HepG2 (cell line): ENCODE measurements around the gene CASKIN1. TPM values are rescaled to one million over a fixed set of nuclear protein-coding genes. Genes with fewer than 3 reads are reported as not detected.

ENCODE experiments used
- ATAC-seq: fragments of 200-7000 bp; cut with Tn5 transposase; 3 replicates; pipeline ENCODE4 v1.9.1; 2020; ENCODE audit warnings: mild to moderate bottlenecking, moderate library complexity
- BruUV-seq: library from RNA; stranded (reverse); fragments of 400-500 nt; replicated peaks from 2 replicates; lab custom pipeline; 2021; lab: Mats Ljungman, UMichigan
- CTCF ChIA-PET: fragments of 300-600 bp; formaldehyde crosslinking; extraction: SDS; loops from one replicate; lab custom pipeline; 2021; ENCODE audit warnings: low total read pairs, inconsistent platforms, low intra/inter-chr PET ratio; lab: Yijun Ruan, JAX
- POLR2A ChIA-PET: fragments of 350-600 bp; sonication (Branson Sonifier 250); formaldehyde crosslinking; loops from one replicate; lab custom pipeline; 2020; ENCODE audit warnings: antibody characterized with exemption, inconsistent platforms; lab: Yijun Ruan, JAX
- DNase-seq: peaks from one replicate; pipeline ENCODE4 v3.0.0-alpha.2; 2015; ENCODE audit warnings: low spot score
- FAIRE-seq: peaks from 3 replicates; lab custom pipeline; 2011; peaks lifted over from hg19 to GRCh38; lab: Jason Lieb, UNC
- H2AFZ ChIP-seq: one replicate; pipeline ENCODE4 v1.6.1; 2011; ENCODE audit warnings: low read length, inconsistent platforms
- H3K27ac ChIP-seq: fragments of 300-600 bp; 3 replicates; pipeline ENCODE4 v1.8.0; 2011; ENCODE audit warnings: mixed run types, mild to moderate bottlenecking, mixed read lengths, low read length, inconsistent platforms; ENCODE audit not compliant: insufficient read depth; ENCODE audit errors: extremely low read length
- H3K27me3 ChIP-seq, 2 experiments: fragments of 200-600 bp in 1 of 2; 2 replicates in 1 of 2; 3 replicates in 1 of 2; pipeline versions ENCODE4 v1.6.0 to v1.8.0; 2011; ENCODE audit warnings: low read length in 2 of 2, mild to moderate bottlenecking in 2 of 2, moderate library complexity in 2 of 2, inconsistent platforms in 1 of 2; ENCODE audit not compliant: insufficient read depth in 2 of 2, control insufficient read depth in 1 of 2
- H3K36me3 ChIP-seq, 2 experiments: fragments of 200-600 bp in 1 of 2; replicated peaks in 1 of 2; 2 replicates in 1 of 2; 3 replicates in 1 of 2; pipeline versions ENCODE4 v1.5.1 to v1.8.0; 2011; ENCODE audit warnings: low read length in 2 of 2, inconsistent platforms in 1 of 2; ENCODE audit not compliant: insufficient read depth in 2 of 2, control insufficient read depth in 1 of 2
- H3K4me1 ChIP-seq: 2 replicates; pipeline ENCODE4 v1.5.1; 2012; ENCODE audit warnings: low read length, inconsistent platforms; ENCODE audit not compliant: insufficient read depth
- H3K4me2 ChIP-seq: 2 replicates; pipeline ENCODE4 v1.6.0; 2011; ENCODE audit warnings: low read depth, low read length, inconsistent platforms
- H3K4me3 ChIP-seq, 3 experiments: fragments of 200-600 bp in 1 of 3; sonication (generic), shearing (Covaris generic) in 1 of 3; replicated peaks in 1 of 3; 2 replicates each; pipeline ENCODE4 v1.5.1; 2011 to 2016; ENCODE audit warnings: low read length in 3 of 3, inconsistent platforms in 2 of 3, low read depth in 2 of 3, mild to moderate bottlenecking in 2 of 3, control low read depth in 1 of 3, mixed read lengths in 1 of 3; ENCODE audit not compliant: insufficient read depth in 1 of 3
- H3K79me2 ChIP-seq: one replicate; pipeline ENCODE4 v1.6.1; 2011; ENCODE audit warnings: low read length, inconsistent platforms; ENCODE audit not compliant: insufficient read depth
- H3K9ac ChIP-seq: 2 replicates; pipeline ENCODE4 v1.6.0; 2011; ENCODE audit warnings: mild to moderate bottlenecking, low read depth, low read length, inconsistent platforms; ENCODE audit not compliant: insufficient read depth
- H3K9me3 ChIP-seq: 2 replicates; pipeline ENCODE4 v1.5.1; 2012; ENCODE audit warnings: mild to moderate bottlenecking, low read length
- H4K20me1 ChIP-seq: 2 replicates; pipeline ENCODE4 v1.6.0; 2011; ENCODE audit warnings: inconsistent platforms, mild to moderate bottlenecking, low read length, moderate library complexity; ENCODE audit not compliant: insufficient read depth
- AGO2 ChIP-seq: fragments of 200-400 bp; formaldehyde crosslinking; optimal IDR thresholded peaks from 2 replicates; pipeline ENCODE3; 2017; ENCODE audit warnings: mild to moderate bottlenecking, low read depth, low read length, moderate library complexity
- KAT2B ChIP-seq: fragments of 150-350 bp; IDR thresholded peaks from 2 replicates; pipeline ENCODE4 v1.6.1; 2014; ENCODE audit warnings: low read depth, low read length, borderline replicate concordance
- NR2C2 ChIP-seq: sonication (generic); formaldehyde crosslinking; IDR thresholded peaks from 2 replicates; pipeline ENCODE4 v1.4.0; 2020; ENCODE audit warnings: missing genetic modification reagents, mild to moderate bottlenecking, moderate library complexity, borderline replicate concordance
- RELA ChIP-seq: sonication (generic); formaldehyde crosslinking; IDR thresholded peaks from 2 replicates; pipeline ENCODE4 v1.4.0; 2020; ENCODE audit warnings: missing genetic modification reagents
- RFX1 ChIP-seq: fragments of 450-650 bp; IDR thresholded peaks from 2 replicates; pipeline ENCODE4 v1.6.1; 2017
- WGBS: methylation state at CpG from one replicate; pipeline ENCODE4 v1.1.6; 2017; ENCODE audit warnings: low lambda C conversion rate; 5-methylcytosine and 5-hydroxymethylcytosine counted together
- in situ Hi-C: cut with HindIII; loops from 2 replicates; pipeline ENCODE4 v1.10.0; 2017; ENCODE audit warnings: low pct_unique_long_range_greater_than_20kb; ENCODE audit not compliant: extremely low pct_ligation_motif_present
- intact Hi-C: fragments of 100-400 bp; cut with micrococcal nuclease; formaldehyde crosslinking; loops from one replicate; pipeline ENCODE4 v1.10.0; 2022; ENCODE audit not compliant: unreplicated experiment
- polyA plus RNA-seq, 8 experiments: library from polyadenylated mRNA; depleted of rRNA in 3 of 8; stranded (reverse) in 7 of 8; unstranded in 1 of 8; fragments of >200 nt; fragmentation: Illumina TruSeq in 4 of 8; extraction: Trizol in 4 of 8; gene quantifications; 2 replicates each; pipeline versions ENCODE4 v1.2.1 to v1.2.3, GENCODE V29; 2011 to 2016; ENCODE audit warnings: low read depth in 4 of 8, missing spikeins in 1 of 8, mixed read lengths in 1 of 8; ENCODE audit not compliant: insufficient read depth in 1 of 8
- total RNA-seq, 5 experiments: library from RNA; depleted of rRNA; stranded (reverse); fragments of >200 nt; fragmentation: Illumina TruSeq; extraction: Trizol; gene quantifications; 2 replicates each; pipeline ENCODE4 v1.2.3, GENCODE V29; 2016; ENCODE audit warnings: low read depth in 1 of 5
- TF ChIP-seq, protein P1 (sequence below): sonication (generic); formaldehyde crosslinking; IDR thresholded peaks from 2 replicates; pipeline ENCODE4 v1.4.0; 2020; ENCODE audit warnings: missing genetic modification reagents

Gene CASKIN1
- total and polyA plus RNA-seq, 2 of the 13 experiments (the other 11 are each of a cell fraction or from before 2014, with no cell fraction given): 1.2 to 2.2 TPM

DNA sequence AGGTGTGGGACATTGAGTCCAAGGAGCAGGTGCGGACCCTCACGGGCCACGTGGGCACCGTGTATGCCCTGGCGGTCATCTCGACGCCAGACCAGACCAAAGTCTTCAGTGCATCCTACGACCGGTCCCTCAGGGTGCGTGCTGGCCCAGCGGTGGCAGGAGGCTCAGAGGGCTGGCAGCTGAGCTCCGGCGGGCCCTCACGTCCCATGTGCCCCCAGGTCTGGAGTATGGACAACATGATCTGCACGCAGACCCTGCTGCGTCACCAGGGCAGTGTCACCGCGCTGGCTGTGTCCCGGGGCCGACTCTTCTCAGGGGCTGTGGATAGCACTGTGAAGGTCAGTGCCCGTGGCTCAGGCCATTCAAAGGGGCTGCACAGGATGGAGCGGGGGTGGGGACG lies 20.4 kb downstream of the CASKIN1 start (continued):
- TF ChIP-seq RFX1 (no peak), NR2C2 (no peak), RELA (CRISPR knock-in tag) (no peak), KAT2B (no peak)

DNA sequence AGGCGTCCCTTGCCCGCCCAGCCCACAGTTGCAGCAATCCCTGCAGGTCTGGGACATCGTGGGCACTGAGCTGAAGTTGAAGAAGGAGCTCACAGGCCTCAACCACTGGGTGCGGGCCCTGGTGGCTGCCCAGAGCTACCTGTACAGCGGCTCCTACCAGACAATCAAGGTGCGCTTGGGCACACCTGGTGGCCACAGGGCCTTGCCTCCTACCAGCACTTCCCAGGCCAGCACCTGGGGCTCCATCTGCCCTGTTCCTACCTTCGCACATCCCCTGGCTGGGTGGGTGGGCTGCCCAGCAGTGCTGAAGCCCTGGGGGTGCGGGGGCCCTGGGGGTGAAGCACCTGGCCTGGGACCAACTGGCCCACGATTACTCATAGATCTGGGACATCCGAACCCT lies 21.0 kb downstream of the CASKIN1 start:
- Histone ChIP-seq H3K4me3 (no peak overlapping the region), H3K27me3 (no peaks in the 10 kb centered on the region), H3K9me3 (no peaks in the 10 kb centered on the region), H3K4me1 (no peaks in the 10 kb centered on the region), H3K9ac (no peak overlapping the region), H4K20me1 (no peaks in the 10 kb centered on the region), H3K4me2 (no peak overlapping the region), H3K79me2 (no peaks in the 10 kb centered on the region), H3K27ac (no peak overlapping the region), H3K36me3 (peaks cover 10 to 26% of the 10 kb centered on the region in 2 experiments; a peak in 2 of 5 replicates), H2AFZ (no peak overlapping the region)
- intact Hi-C loops: no loop called here
- CTCF ChIA-PET: no interaction called here
- no peak for FAIRE-seq
- POLR2A ChIA-PET: no interaction called here
- ATAC-seq: peak; percentile 3; the same call in 1 of the 3 replicates
- no TSS peak for BruUV-seq
- TF ChIP-seq, protein P1, sequence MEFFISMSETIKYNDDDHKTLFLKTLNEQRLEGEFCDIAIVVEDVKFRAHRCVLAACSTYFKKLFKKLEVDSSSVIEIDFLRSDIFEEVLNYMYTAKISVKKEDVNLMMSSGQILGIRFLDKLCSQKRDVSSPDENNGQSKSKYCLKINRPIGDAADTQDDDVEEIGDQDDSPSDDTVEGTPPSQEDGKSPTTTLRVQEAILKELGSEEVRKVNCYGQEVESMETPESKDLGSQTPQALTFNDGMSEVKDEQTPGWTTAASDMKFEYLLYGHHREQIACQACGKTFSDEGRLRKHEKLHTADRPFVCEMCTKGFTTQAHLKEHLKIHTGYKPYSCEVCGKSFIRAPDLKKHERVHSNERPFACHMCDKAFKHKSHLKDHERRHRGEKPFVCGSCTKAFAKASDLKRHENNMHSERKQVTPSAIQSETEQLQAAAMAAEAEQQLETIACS (CRISPR knock-in tag): no peak
- peak; percentile 10 for TF ChIP-seq AGO2
- in situ Hi-C loops: no loop called here
- WGBS: 89% methylated on average over 3 of the region's 10 CpGs
- DNase-seq: no peak
